Measurements from ENCODE around the gene NOXO1. TPM values are rescaled to one million over a fixed set of nuclear protein-coding genes. Genes with fewer than 3 reads are reported as not detected.

Gene NOXO1
- total RNA-seq, 1 experiment from 2014 or later, result 1.7 TPM

- H3K23me2 ChIP-seq (ENCODE audit: insufficient read length, low read depth, low read length, poor library complexity, severe bottlenecking), result no peaks in the 10 kb centered on the region
- no peak overlapping the region for H2BK20ac ChIP-seq (ENCODE audit: low read depth, low read length, poor library complexity, severe bottlenecking)
- H3K4me1 Mint-ChIP-seq, result peaks cover 5 to 12% of the 10 kb centered on the region in 2 experiments
Measured at GRCh38 chr16:2001035-2001434, 19.8 kb upstream of the NOXO1 start.

More at GRCh38 chr16:2001035-2001434, 19.8 kb upstream of the NOXO1 start:
- Histone ChIP-seq H2BK120ac (ENCODE audit: low read depth, low read length, poor library complexity, severe bottlenecking) (no peak overlapping the region), H3K4me2 (ENCODE audit: insufficient read depth, insufficient read length, low read length) (no peak overlapping the region), H3K23ac (ENCODE audit: insufficient read length, low read depth, low read length) (no peak overlapping the region), H3T11ph (ENCODE audit: low read length) (no peak overlapping the region), H3K79me2 (ENCODE audit: insufficient read depth, low read length) (peaks cover 1% of the 10 kb centered on the region; the same call in 1 of the 2 replicates), H2BK12ac (ENCODE audit: insufficient read length, low read depth, low read length) (no peak overlapping the region), H3K9me3 (ENCODE audit: control insufficient read depth, low read depth, low read length) (no peaks in the 10 kb centered on the region), H3K4me1 (ENCODE audit: insufficient read depth, low read length) (no peaks in the 10 kb centered on the region), H3K27me3 (ENCODE audit: insufficient read depth, low read length) (no peaks in the 10 kb centered on the region), H4K8ac (replicated peaks; ENCODE audit: insufficient read length, low read depth, low read length) (no peak overlapping the region), H4K91ac (ENCODE audit: insufficient read length, low read depth, low read length) (no peak overlapping the region), H2AK5ac (ENCODE audit: insufficient read length, low read length) (no peak overlapping the region), H2BK5ac (ENCODE audit: insufficient read length, low read length) (no peak overlapping the region), H2AFZ (ENCODE audit: low read length) (no peak overlapping the region), H3K18ac (ENCODE audit: insufficient read length, low read depth, low read length) (no peak overlapping the region), H4K20me1 (ENCODE audit: control insufficient read depth, insufficient read depth, insufficient read length) (no peaks in the 10 kb centered on the region), H2BK15ac (ENCODE audit: low read depth, low read length) (no peak overlapping the region), H3K56ac (ENCODE audit: insufficient read length, low read depth, low read length) (no peak overlapping the region), H3K9ac (ENCODE audit: extremely low read depth, insufficient read length, low read length) (no peak overlapping the region), H3K14ac (ENCODE audit: insufficient read depth, low read length) (no peak overlapping the region), H3K4ac (ENCODE audit: low read depth, low read length) (no peak overlapping the region), H4K5ac (ENCODE audit: insufficient read length, low read depth, low read length) (no peak overlapping the region), H3K27ac (ENCODE audit: insufficient read length, low read depth, low read length) (no peak overlapping the region), H3K79me1 (ENCODE audit: insufficient read depth, low read depth, low read length, poor library complexity, severe bottlenecking) (peaks cover 7% of the 10 kb centered on the region)
- Mint-ChIP-seq H3K9me3 (no peaks in the 10 kb centered on the region), H3K27me3 (ENCODE audit: low read depth) (no peaks in the 10 kb centered on the region), H3K36me3 (ENCODE audit: insufficient read depth in 1 of 3, low read depth in 3 of 3) (peaks cover 18 to 48% (median 48%) of the 10 kb centered on the region in 3 experiments), H3K4me3 (no peak overlapping the region; a peak in 1 of 5 replicates), H3K27ac (no peak overlapping the region; a peak in 1 of 7 replicates)
- WGBS (ENCODE audit: extremely low coverage, insufficient read length, low lambda C conversion rate), result no CpG with 5 or more reads among the region's 19 CpGs
- no peak for DNase-seq
- TF ChIP-seq CTCF (conservative IDR thresholded peaks at IDR 0.05), result no peak

Data from H9 (cell line).